Measurements from ENCODE around the gene CBFB.

GRCh38 chr16:67026570-67026969, 2.4 kb upstream of the CBFB start:
- TF ChIP-seq CTCF (conservative IDR thresholded peaks at IDR 0.05), result no peak
- TF ChIP-seq ZFX (IDR thresholded peaks at IDR 0.05), result no peak

Measured in C4-2B (cell line).